Spleen (tissue), 11 donors: ENCODE measurements around the gene ASIC4. TPM values are rescaled to one million over a fixed set of nuclear protein-coding genes. Genes with fewer than 3 reads are reported as not detected.

Source experiments
- DNase-seq: peaks from one replicate; pipeline ENCODE4 v3.0.0-alpha.2; 2020
- H3K27ac ChIP-seq, 8 donors: fragments of 200-600 bp; sonication (generic) in 7 of 8; 1 replicate in 4 of 8; 2 replicates in 4 of 8; pipeline versions ENCODE4 v1.5.0 to v1.8.0; 2016 to 2021; ENCODE audit warnings: inconsistent platforms in 4 of 8, mild to moderate bottlenecking in 4 of 8, moderate library complexity in 1 of 8
- H3K27me3 ChIP-seq, 7 donors: fragments of 200-600 bp; sonication (generic) in 6 of 7; replicated peaks in 1 of 7; 1 replicate in 4 of 7; 2 replicates in 3 of 7; pipeline versions ENCODE4 v1.5.0 to v1.8.0; 2016 to 2021; ENCODE audit warnings: inconsistent platforms in 3 of 7, mild to moderate bottlenecking in 1 of 7
- H3K36me3 ChIP-seq, 6 donors: fragments of 200-600 bp; sonication (generic) in 5 of 6; 1 replicate in 4 of 6; 2 replicates in 2 of 6; pipeline versions ENCODE4 v1.5.0 to v1.8.0; 2016 to 2021; ENCODE audit warnings: inconsistent platforms in 2 of 6
- H3K4me1 ChIP-seq, 6 donors: fragments of 200-600 bp; sonication (generic) in 5 of 6; 1 replicate in 3 of 6; 2 replicates in 3 of 6; pipeline versions ENCODE4 v1.5.0 to v1.8.0; 2016 to 2021; ENCODE audit warnings: inconsistent platforms in 3 of 6
- H3K4me3 ChIP-seq, 8 donors: fragments of 200-600 bp; sonication (generic) in 7 of 8; 1 replicate in 4 of 8; 2 replicates in 4 of 8; pipeline versions ENCODE4 v1.5.0 to v1.8.0; 2016 to 2021; ENCODE audit warnings: inconsistent platforms in 4 of 8, mild to moderate bottlenecking in 4 of 8, moderate library complexity in 2 of 8
- H3K9me3 ChIP-seq, 8 donors: fragments of 200-600 bp; sonication (generic) in 7 of 8; 1 replicate in 4 of 8; 2 replicates in 4 of 8; pipeline versions ENCODE4 v1.5.0 to v1.8.0; 2016 to 2021; ENCODE audit warnings: inconsistent platforms in 4 of 8
- CTCF ChIP-seq, 11 experiments: fragments of 200-600 bp in 7 of 11; fragments of 450-650 bp in 4 of 11; sonication (generic) in 4 of 11; IDR thresholded peaks in 8 of 11; conservative IDR thresholded peaks in 3 of 11; 1 replicate in 7 of 11; 2 replicates in 4 of 11; pipeline versions ENCODE4 v1.4.0 to v1.8.0; 2016 to 2021; ENCODE audit warnings: antibody characterized with exemption in 11 of 11, inconsistent platforms in 4 of 11, mild to moderate bottlenecking in 1 of 11
- POLR2A ChIP-seq, 3 donors: fragments of 450-650 bp; IDR thresholded peaks; one replicate each; pipeline ENCODE4 v1.5.1; 2017; ENCODE audit warnings: antibody characterized with exemption in 3 of 3, mild to moderate bottlenecking in 1 of 3
- POLR2AphosphoS5 ChIP-seq, 3 donors: sonication (generic); formaldehyde crosslinking; IDR thresholded peaks; one replicate each; pipeline ENCODE4 v1.5.1; 2017; ENCODE audit warnings: antibody characterized with exemption in 3 of 3
- WGBS, 5 donors: extraction: QIAGEN DNeasy Blood & Tissue Kit in 3 of 5; methylation state at CpG; one replicate each; pipeline versions ENCODE4 v1.1.5 to v1.1.7; 2013 to 2018; 5-methylcytosine and 5-hydroxymethylcytosine counted together
- intact Hi-C: fragments of 100-400 bp; cut with DNase I; formaldehyde crosslinking; loops from one replicate; pipeline ENCODE4 v1.15.0; 2023; ENCODE audit warnings: low total_unique reads
- polyA plus RNA-seq, 3 donors: library from polyadenylated mRNA; stranded (reverse); fragments of 200-250 nt; gene quantifications; one replicate each; pipeline ENCODE4 v1.2.1, GENCODE V29; 2013
- total RNA-seq, 7 donors: library from RNA; depleted of rRNA in 3 of 7; stranded (reverse); fragments of >200 nt in 3 of 7; fragmentation: NEBNext Ultra II Directional in 4 of 7; extraction: Animal tissue kit (Norgen Biotek cat#: 25700) in 4 of 7; gene quantifications; one replicate each; pipeline versions ENCODE4 v1.1.0 to v1.2.1, GENCODE V29; 2016 to 2021
- donor health status: healthy with polysubstance abuse.
- donor health status: DM: no; HTN: no; CAD: no; lungs with moderate emphysema.
- donor health status: DM: no; HTN: no; CAD: no.
- donor health status: Bipolar disorder and iron deficiency.
- donor health status: healthy.
- donor health status: DM: no; HTN: no; CAD: no.
- donor health status: DM: yes; HTN: yes; CAD: no.

Gene ASIC4
- total and polyA plus RNA-seq, 10 donors: 0.04 to 0.32 (median 0.05) TPM; not detected in 6

DNA sequence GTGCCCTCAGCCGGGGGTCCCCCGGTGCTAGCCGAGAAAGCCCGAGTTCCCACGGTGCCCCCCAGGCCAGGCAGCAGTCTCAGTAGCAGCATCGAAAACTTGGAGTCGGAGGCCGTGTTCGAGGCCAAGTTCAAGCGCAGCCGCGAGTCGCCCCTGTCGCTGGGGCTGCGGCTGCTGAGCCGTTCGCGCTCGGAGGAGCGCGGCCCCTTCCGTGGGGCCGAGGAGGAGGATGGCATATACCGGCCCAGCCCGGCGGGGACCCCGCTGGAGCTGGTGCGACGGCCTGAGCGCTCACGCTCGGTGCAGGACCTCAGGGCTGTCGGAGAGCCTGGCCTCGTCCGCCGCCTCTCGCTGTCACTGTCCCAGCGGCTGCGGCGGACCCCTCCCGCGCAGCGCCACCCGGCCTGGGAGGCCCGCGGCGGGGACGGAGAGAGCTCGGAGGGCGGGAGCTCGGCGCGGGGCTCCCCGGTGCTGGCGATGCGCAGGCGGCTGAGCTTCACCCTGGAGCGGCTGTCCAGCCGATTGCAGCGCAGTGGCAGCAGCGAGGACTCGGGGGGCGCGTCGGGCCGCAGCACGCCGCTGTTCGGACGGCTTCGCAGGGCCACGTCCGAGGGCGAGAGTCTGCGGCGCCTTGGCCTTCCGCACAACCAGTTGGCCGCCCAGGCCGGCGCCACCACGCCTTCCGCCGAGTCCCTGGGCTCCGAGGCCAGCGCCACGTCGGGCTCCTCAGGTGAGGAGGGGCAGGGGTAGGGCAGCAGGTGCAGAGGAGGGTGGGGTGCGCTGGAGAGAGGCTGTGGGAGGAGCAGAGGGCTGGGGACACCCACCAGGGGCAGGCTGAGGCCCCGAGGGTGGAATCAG lies 29.7 kb upstream of the ASIC4 start:
- intact Hi-C loops: no loop called here
- Histone ChIP-seq H3K36me3 (no peaks in the 10 kb centered on the region), H3K27me3 (peaks cover 5 to 76% (median 46%) of the 10 kb centered on the region in 7 donors), H3K4me3 (peak overlapping the region in 7 of 8 donors; percentile 4 to 60 (median 23)), H3K27ac (no peak overlapping the region), H3K4me1 (peaks cover 0 to 20% (median 16%) of the 10 kb centered on the region in 6 donors), H3K9me3 (no peaks in the 10 kb centered on the region)
- no peak for TF ChIP-seq CTCF (IDR thresholded peaks at IDR 0.05 in 8 of 11, conservative IDR thresholded peaks at IDR 0.05 in 3 of 11)
- TF ChIP-seq POLR2AphosphoS5 (IDR thresholded peaks at IDR 0.05): no peak
- TF ChIP-seq POLR2A (IDR thresholded peaks at IDR 0.05): no peak
- 2 to 7% (median 3%) methylated on average over 19 to 89 of the region's 89 CpGs for WGBS, 5 donors
- DNase-seq: no peak

GRCh38 chr2:219485201-219485580 lies 29.1 kb upstream of the ASIC4 start:
- 59 to 72% (median 63%) methylated on average over 12 of the region's 12 CpGs for WGBS, 5 donors
- Histone ChIP-seq H3K4me1 (peaks cover 0 to 20% (median 16%) of the 10 kb centered on the region in 6 donors), H3K36me3 (no peaks in the 10 kb centered on the region), H3K27me3 (peaks cover 5 to 82% (median 46%) of the 10 kb centered on the region in 7 donors), H3K27ac (no peak overlapping the region), H3K4me3 (peak overlapping the region in 1 of 8 donors; percentile 60), H3K9me3 (no peaks in the 10 kb centered on the region)
- intact Hi-C loops: no loop called here
- no peak for DNase-seq
- TF ChIP-seq POLR2A (IDR thresholded peaks at IDR 0.05): no peak
- no peak for TF ChIP-seq POLR2AphosphoS5 (IDR thresholded peaks at IDR 0.05)
- TF ChIP-seq CTCF (IDR thresholded peaks at IDR 0.05 in 8 of 11, conservative IDR thresholded peaks at IDR 0.05 in 3 of 11): no peak

GRCh38 chr2:219486380-219486959 lies 27.8 kb upstream of the ASIC4 start:
- intact Hi-C loops: no loop called here
- H3K27ac ChIP-seq: no peak overlapping the region
- WGBS, 5 donors: 50 to 55% (median 51%) methylated on average over 7 to 8 of the region's 8 CpGs
- H3K4me3 ChIP-seq: no peak overlapping the region
- peaks cover 0 to 20% (median 16%) of the 10 kb centered on the region in 6 donors for H3K4me1 ChIP-seq
- no peak for DNase-seq
- TF ChIP-seq CTCF (IDR thresholded peaks at IDR 0.05 in 8 of 11, conservative IDR thresholded peaks at IDR 0.05 in 3 of 11): no peak
- no peak for TF ChIP-seq POLR2A (IDR thresholded peaks at IDR 0.05)
- TF ChIP-seq POLR2AphosphoS5 (IDR thresholded peaks at IDR 0.05): no peak
- no peaks in the 10 kb centered on the region for H3K36me3 ChIP-seq
- H3K27me3 ChIP-seq: peaks cover 5 to 95% (median 48%) of the 10 kb centered on the region in 7 donors
- H3K9me3 ChIP-seq: no peaks in the 10 kb centered on the region
